ENCODE results near the gene CRYM.

The CRYM gene

DNA sequence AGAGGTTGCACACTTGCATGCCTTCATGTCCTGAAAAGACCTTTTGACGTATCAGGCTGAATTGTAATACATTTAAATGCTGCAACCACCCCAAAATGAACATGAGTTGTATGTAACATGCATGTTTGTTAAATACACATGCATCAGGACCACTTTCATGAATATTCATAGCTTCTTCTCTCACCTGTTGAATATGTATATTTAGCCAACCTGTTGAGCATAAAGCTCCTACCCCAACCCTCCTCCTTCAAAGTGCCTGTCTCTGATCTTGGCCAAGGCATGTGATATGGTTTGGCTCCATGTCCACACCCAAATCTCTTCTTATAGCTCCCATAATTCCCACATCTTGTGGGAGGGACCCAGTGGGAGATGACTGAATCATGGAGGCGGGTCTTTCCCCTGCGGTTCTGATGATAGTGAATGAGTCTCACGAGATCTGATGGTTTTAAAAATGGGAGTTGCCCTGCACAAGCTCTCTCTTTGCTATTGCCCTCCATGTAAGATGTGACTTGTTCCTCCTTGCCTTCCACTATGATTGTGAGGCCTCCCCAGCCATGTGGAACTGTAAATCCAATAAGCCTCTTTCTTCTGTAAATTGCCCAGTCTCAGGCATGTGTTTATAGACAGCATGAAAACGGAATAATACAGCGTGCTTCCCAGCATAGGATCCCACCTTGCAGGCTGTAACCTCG, 3.8 kb upstream of the CRYM start:
- no peaks in the 10 kb centered on the region for H3K79me2 ChIP-seq (ENCODE audit: insufficient read depth, low read length)
- H3K9me2 ChIP-seq (replicated peaks; ENCODE audit: insufficient read depth, low read length): no peaks in the 10 kb centered on the region
- H4K20me1 ChIP-seq (ENCODE audit: low read depth, low read length): no peaks in the 10 kb centered on the region
- no peaks in the 10 kb centered on the region for H3K27me3 ChIP-seq (ENCODE audit: low read length)
- H3K36me3 ChIP-seq (ENCODE audit: low read length): no peaks in the 10 kb centered on the region
- no peaks in the 10 kb centered on the region for H3K9me3 ChIP-seq (ENCODE audit: insufficient read depth, low read length)
- H3F3A ChIP-seq (ENCODE audit: insufficient read depth): no peaks in the 10 kb centered on the region
- H3K4me2 ChIP-seq (ENCODE audit: low read depth, low read length, poor library complexity, severe bottlenecking): no peak overlapping the region
- TF ChIP-seq, protein P1, sequence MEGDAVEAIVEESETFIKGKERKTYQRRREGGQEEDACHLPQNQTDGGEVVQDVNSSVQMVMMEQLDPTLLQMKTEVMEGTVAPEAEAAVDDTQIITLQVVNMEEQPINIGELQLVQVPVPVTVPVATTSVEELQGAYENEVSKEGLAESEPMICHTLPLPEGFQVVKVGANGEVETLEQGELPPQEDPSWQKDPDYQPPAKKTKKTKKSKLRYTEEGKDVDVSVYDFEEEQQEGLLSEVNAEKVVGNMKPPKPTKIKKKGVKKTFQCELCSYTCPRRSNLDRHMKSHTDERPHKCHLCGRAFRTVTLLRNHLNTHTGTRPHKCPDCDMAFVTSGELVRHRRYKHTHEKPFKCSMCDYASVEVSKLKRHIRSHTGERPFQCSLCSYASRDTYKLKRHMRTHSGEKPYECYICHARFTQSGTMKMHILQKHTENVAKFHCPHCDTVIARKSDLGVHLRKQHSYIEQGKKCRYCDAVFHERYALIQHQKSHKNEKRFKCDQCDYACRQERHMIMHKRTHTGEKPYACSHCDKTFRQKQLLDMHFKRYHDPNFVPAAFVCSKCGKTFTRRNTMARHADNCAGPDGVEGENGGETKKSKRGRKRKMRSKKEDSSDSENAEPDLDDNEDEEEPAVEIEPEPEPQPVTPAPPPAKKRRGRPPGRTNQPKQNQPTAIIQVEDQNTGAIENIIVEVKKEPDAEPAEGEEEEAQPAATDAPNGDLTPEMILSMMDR (IDR thresholded peaks at IDR 0.05; ENCODE audit: insufficient read depth, low read length, poor library complexity, severe bottlenecking): no peak
- no peak for TF ChIP-seq EZH2phosphoT487 (conservative IDR thresholded peaks at IDR 0.05; ENCODE audit: low read length)
- H3K9ac ChIP-seq (ENCODE audit: low read length): no peak overlapping the region
- no peak overlapping the region for H3K27ac ChIP-seq (ENCODE audit: low read depth, low read length)
- no peak overlapping the region for H3K4me3 ChIP-seq (ENCODE audit: insufficient read depth, low read length, poor library complexity, severe bottlenecking)
- no peak overlapping the region for H2AFZ ChIP-seq (ENCODE audit: low read depth, low read length, severe bottlenecking)

DNA sequence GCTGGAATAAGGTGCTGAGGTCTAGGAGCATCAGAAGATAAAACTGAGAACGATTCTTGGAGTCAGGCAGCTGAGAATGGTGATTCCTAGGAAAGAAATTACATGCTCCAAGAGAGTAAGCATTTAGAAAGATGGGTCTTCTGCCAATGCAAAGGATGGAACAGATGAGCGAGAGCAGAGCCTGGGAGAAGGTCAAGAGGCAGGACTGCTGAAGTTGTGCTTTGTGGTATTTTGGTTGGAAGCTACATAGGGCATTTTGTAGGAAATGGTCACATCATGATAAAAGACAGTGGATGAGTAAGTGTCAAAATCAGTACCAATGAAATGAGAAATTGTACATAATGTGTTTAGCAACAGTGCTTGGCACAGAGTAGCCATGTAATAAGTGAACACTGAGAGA, 1.4 kb upstream of the CRYM start:
- Histone ChIP-seq H3K79me2 (ENCODE audit: insufficient read depth, low read length) (no peaks in the 10 kb centered on the region), H3K9me3 (ENCODE audit: insufficient read depth, low read length) (no peaks in the 10 kb centered on the region), H3K27ac (ENCODE audit: low read depth, low read length) (no peak overlapping the region), H2AFZ (ENCODE audit: low read depth, low read length, severe bottlenecking) (no peak overlapping the region), H3K4me2 (ENCODE audit: low read depth, low read length, poor library complexity, severe bottlenecking) (no peak overlapping the region), H3K4me3 (ENCODE audit: insufficient read depth, low read length, poor library complexity, severe bottlenecking) (no peak overlapping the region), H3K36me3 (ENCODE audit: low read length) (no peaks in the 10 kb centered on the region), H3K9me2 (replicated peaks; ENCODE audit: insufficient read depth, low read length) (no peaks in the 10 kb centered on the region), H3F3A (ENCODE audit: insufficient read depth) (no peaks in the 10 kb centered on the region), H3K9ac (ENCODE audit: low read length) (no peak overlapping the region), H3K27me3 (ENCODE audit: low read length) (no peaks in the 10 kb centered on the region), H4K20me1 (ENCODE audit: low read depth, low read length) (no peaks in the 10 kb centered on the region)
- TF ChIP-seq, protein P1 (IDR thresholded peaks at IDR 0.05; ENCODE audit: insufficient read depth, low read length, poor library complexity, severe bottlenecking): no peak
- no peak for TF ChIP-seq EZH2phosphoT487 (conservative IDR thresholded peaks at IDR 0.05; ENCODE audit: low read length)

DNA sequence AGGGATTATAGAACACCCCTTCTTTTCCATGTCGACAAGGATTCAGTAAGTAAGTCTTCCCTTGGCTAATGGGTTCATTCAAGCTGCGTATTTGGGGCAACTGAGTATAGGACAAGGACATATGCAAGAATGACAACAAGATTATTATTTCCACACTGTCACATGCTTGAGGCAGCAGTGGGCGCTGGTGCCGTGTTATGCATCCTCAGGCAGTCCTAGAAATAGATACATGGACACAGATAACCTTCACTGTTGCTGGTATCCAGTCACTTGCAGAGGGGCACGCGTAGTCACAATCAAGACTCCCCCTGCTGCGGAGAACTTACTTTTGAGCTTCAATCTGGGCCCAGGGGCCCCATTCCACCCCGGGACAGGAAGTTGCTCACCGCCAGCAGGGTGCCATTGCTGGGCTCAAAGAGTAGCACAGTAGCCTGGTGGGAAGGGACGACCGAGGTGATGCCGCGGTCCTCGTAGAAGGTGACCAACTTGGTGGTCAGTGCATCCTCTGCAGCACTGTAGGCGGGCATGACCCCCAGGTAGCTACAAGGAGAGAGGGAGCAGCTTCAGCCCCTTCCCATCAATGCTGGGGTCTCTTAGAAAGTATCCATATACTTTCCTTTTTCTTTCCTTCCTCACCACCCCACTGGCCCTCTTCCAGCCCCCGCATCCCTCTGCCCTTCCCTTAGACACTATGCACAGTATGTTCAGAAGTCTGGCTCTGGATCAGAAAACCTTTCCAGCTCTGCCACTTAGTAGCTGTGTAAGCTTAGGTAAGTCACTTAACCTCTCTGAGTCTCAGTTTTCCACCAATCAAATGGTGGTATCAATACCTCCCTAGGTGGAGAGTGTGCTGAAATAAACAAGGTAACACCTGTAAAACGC, 804 bp downstream of the CRYM start:
- H3K4me2 ChIP-seq (ENCODE audit: low read depth, low read length, poor library complexity, severe bottlenecking): peak overlapping the region; percentile 54

More for the DNA sequence above, 804 bp downstream of the CRYM start:
- TF ChIP-seq, protein P1 (IDR thresholded peaks at IDR 0.05; ENCODE audit: insufficient read depth, low read length, poor library complexity, severe bottlenecking): no peak
- no peak for TF ChIP-seq EZH2phosphoT487 (conservative IDR thresholded peaks at IDR 0.05; ENCODE audit: low read length)
- H3K4me3 ChIP-seq (ENCODE audit: insufficient read depth, low read length, poor library complexity, severe bottlenecking): no peak overlapping the region
- no peaks in the 10 kb centered on the region for H3K79me2 ChIP-seq (ENCODE audit: insufficient read depth, low read length)
- H3F3A ChIP-seq (ENCODE audit: insufficient read depth): no peaks in the 10 kb centered on the region
- peak overlapping the region; percentile 39; the same call in 1 of the 2 replicates for H3K9ac ChIP-seq (ENCODE audit: low read length)
- no peaks in the 10 kb centered on the region for H3K36me3 ChIP-seq (ENCODE audit: low read length)
- H3K9me2 ChIP-seq (replicated peaks; ENCODE audit: insufficient read depth, low read length): no peaks in the 10 kb centered on the region
- no peaks in the 10 kb centered on the region for H4K20me1 ChIP-seq (ENCODE audit: low read depth, low read length)
- no peaks in the 10 kb centered on the region for H3K27me3 ChIP-seq (ENCODE audit: low read length)
- no peak overlapping the region for H2AFZ ChIP-seq (ENCODE audit: low read depth, low read length, severe bottlenecking)
- H3K27ac ChIP-seq (ENCODE audit: low read depth, low read length): no peak overlapping the region
- H3K9me3 ChIP-seq (ENCODE audit: insufficient read depth, low read length): no peaks in the 10 kb centered on the region
